ENCODE results near the gene NDST1. TPM values are rescaled to one million over a fixed set of nuclear protein-coding genes. Genes with fewer than 3 reads are reported as not detected.

NDST1 gene
- polyA plus RNA-seq, 2 of the 4 experiments (the other 2 are of a cell fraction): 24.4 to 50.8 TPM

- H3K4me1 ChIP-seq: peaks cover 84% of the 10 kb centered on the region
- CTCF ChIA-PET: interaction anchor here (1.0 to 33.5 kb wide), 5 partner anchors 12 to 46 kb away, joined by 5 to 439 read pairs (median 12); partner anchors contain the start of gene NDST1
Measured at GRCh38 chr5:150505041-150505511, 2.9 kb upstream of the NDST1 start.

GRCh38 chr5:150505816-150506215, 2.1 kb upstream of the NDST1 start:
- Histone ChIP-seq H3K4me1 (peaks cover 84% of the 10 kb centered on the region), H3K4me2 (no peak overlapping the region), H3K27ac (peak overlapping the region in 1 of 2 experiments; percentile 92; a peak in 1 of 6 replicates), H3K4me3 (no peak overlapping the region), H3K9me3 (no peaks in the 10 kb centered on the region)
- ATAC-seq (no peak), DNase-seq (ENCODE audit: low read depth in 1 of 2, low spot score in 1 of 2) (no peak), FAIRE-seq (no peak)
- ChIA-PET CTCF (interaction anchor here (0.6 to 33.5 kb wide), 7 partner anchors 9 to 46 kb away, joined by 3 to 439 read pairs (median 5); partner anchors contain the start of gene NDST1), POLR2A (no interaction called here)
- 94% methylated on average over 8 of the region's 8 CpGs for WGBS (ENCODE audit: missing lambda C conversion rate)
- TF ChIP-seq CBX8 (IDR thresholded peaks at IDR 0.05) (no peak), MAFK (IDR thresholded peaks at IDR 0.05; ENCODE audit: partially characterized antibody) (no peak), HDAC2 (IDR thresholded peaks at IDR 0.05) (no peak), HES2 (IDR thresholded peaks at IDR 0.05) (no peak), CEBPB (IDR thresholded peaks at IDR 0.05) (no peak), E2F6 (IDR thresholded peaks at IDR 0.05; ENCODE audit: borderline replicate concordance, low read depth) (no peak), EP300 (IDR thresholded peaks at IDR 0.05) (no peak), RARB (CRISPR knock-in tag; IDR thresholded peaks at IDR 0.05) (no peak), TP53 (CRISPR knock-in tag; IDR thresholded peaks at IDR 0.05) (no peak), RCOR1 (IDR thresholded peaks at IDR 0.05; ENCODE audit: low read depth, low read length) (no peak), REST (IDR thresholded peaks at IDR 0.05) (no peak), HOXB5 (CRISPR knock-in tag; IDR thresholded peaks at IDR 0.05) (no peak)

More at GRCh38 chr5:150505041-150505511, 2.9 kb upstream of the NDST1 start:
- DNase-seq (ENCODE audit: low read depth in 1 of 2, low spot score in 1 of 2) (no peak), ATAC-seq (no peak), FAIRE-seq (no peak)
- 97% methylated on average over 8 of the region's 8 CpGs for WGBS (ENCODE audit: missing lambda C conversion rate)
- Histone ChIP-seq H3K4me2 (no peak overlapping the region), H3K4me3 (no peak overlapping the region), H3K27ac (peak overlapping the region in 1 of 2 experiments; percentile 57; a peak in 1 of 6 replicates), H3K9me3 (no peaks in the 10 kb centered on the region)
- TF ChIP-seq CBX2 (IDR thresholded peaks at IDR 0.05; ENCODE audit: borderline replicate concordance, low read depth) (no peak), KDM1A (IDR thresholded peaks at IDR 0.05; ENCODE audit: low read depth) (no peak), MYC (IDR thresholded peaks at IDR 0.05; ENCODE audit: borderline replicate concordance, low read length) (no peak), HOXB5 (CRISPR knock-in tag; IDR thresholded peaks at IDR 0.05) (no peak), RCOR1 (IDR thresholded peaks at IDR 0.05; ENCODE audit: low read depth, low read length) (no peak), EP300 (IDR thresholded peaks at IDR 0.05) (no peak), RARB (CRISPR knock-in tag; IDR thresholded peaks at IDR 0.05) (no peak), RNF2 (IDR thresholded peaks at IDR 0.05; ENCODE audit: borderline replicate concordance, low read depth) (no peak), HEYL (CRISPR knock-in tag; IDR thresholded peaks at IDR 0.05) (no peak), BCL3 (IDR thresholded peaks at IDR 0.05) (no peak), POLR2A (IDR thresholded peaks at IDR 0.05; ENCODE audit: low read length) (no peak), CBX8 (IDR thresholded peaks at IDR 0.05) (no peak), E2F6 (IDR thresholded peaks at IDR 0.05; ENCODE audit: borderline replicate concordance, low read depth) (no peak), RAD21 (conservative IDR thresholded peaks at IDR 0.05 in 1 of 2, IDR thresholded peaks at IDR 0.05 in 1 of 2) (no peak), FOSB (CRISPR knock-in tag; IDR thresholded peaks at IDR 0.05) (no peak), FOSL2 (IDR thresholded peaks at IDR 0.05) (no peak), FOSL2 (CRISPR knock-in tag; IDR thresholded peaks at IDR 0.05) (no peak), ZC3H11A (IDR thresholded peaks at IDR 0.05) (no peak), HOXA7 (CRISPR knock-in tag; IDR thresholded peaks at IDR 0.05) (no peak), NPAS2 (CRISPR knock-in tag; IDR thresholded peaks at IDR 0.05; ENCODE audit: borderline replicate concordance) (no peak), HDAC2 (IDR thresholded peaks at IDR 0.05) (no peak)
- POLR2A ChIA-PET: no interaction called here
